NCI-H526 (cell line): Measurements from ENCODE around the gene TBX10.
"Not testable (repeated sequence)": the region's sequence is repeated elsewhere in the genome, so short reads cannot be mapped to it uniquely, and the experiment has no call there.

Experiments
- DNase-seq, 2 experiments: peaks; one replicate each; lab custom pipeline; 2025; lab: John Stamatoyannopoulos, UW

The TBX10 gene

DNA sequence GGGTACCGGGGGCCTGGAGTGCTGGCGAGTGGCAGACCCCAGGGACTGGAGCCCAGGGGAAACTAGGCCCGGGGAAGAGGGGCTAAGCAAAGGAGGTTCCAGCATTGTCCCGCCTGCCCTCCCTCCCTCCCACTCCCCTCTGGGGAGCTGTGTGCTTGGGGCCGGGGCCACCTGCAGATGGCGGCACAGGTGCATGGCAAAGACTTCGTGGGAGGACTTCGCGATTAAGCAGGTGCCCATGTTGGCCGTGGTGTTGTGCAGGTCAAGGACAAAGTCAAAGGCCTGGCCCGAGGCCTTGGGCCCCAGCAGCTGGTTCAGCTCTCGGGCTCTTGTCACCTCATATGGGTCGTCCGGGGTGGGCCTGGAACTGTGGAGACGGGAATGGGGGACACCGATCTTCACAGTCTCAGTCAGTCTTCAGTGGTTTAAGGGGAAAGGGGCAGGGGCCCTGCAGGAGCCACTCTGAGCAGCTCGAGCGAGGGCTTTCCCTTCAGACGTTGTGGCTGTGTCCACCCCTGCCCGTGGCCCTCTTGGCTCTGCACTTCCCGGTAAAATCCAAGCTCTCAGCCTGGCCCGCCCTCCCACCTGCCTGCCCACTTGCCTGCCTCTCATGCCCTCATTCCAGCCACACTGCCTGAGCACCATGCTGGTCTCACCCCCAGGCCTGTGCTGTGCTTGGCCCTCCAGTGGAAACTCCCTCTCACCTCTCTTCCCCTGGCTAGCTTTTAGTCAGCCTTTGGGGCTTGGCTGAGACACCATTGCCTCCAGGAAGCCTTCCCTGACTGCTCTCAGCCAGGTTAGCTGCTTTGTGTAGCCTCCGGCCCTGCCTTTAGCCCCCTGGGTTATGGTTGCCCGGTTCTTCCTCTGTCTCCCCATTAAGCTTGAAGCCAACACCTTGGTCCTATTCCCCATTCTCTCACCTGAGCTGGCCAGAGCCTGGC is 6.2 kb upstream of the TBX10 start:
- peak in 1 of 2 experiments; percentile 45 for DNase-seq

DNA sequence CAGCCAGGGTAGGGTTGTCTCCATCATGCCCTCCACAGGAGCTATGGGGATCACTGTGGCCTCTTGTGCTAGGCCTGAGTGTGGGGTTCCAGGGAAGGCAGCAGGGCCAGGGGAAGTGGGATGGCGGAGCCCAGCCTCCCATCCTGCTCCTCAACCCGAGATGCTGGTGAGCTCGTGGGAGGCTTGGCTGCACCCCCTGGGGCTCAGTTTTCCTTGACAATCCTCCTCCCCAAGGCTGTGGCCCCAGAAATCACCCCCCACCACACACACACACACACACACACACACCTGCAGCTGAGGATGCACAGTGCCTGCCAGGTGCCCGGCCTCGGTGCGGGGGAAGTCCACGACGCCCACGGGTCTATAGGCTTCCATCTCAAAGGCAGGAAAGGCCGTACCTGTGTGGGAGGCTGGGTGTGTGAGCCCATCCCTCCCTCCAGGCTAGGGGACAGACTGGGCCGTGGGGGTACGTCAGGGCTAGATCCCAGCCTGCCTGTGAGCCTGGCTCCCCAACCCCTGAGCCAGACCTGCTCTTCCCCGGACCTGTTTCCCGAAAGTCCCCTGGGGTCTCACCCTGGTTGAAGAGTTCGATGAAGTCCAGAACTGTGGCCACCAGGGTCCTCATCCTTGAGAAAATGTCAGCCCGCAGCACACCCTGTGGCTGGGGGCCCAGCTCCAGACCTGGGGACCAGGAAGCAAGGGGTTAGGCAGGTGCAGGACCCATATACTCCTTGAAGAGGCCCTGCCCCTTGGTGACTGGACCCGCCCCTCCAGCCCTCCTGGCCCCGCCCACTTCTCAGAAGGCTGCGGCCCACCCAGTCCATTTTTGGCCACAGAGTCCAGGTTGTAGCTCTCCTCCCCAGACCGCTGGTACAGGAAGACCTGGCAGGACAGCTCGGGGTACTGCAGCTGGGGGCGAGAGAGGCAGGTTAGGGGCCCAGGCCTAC is 5.2 kb upstream of the TBX10 start:
- DNase-seq, result no peak

DNA sequence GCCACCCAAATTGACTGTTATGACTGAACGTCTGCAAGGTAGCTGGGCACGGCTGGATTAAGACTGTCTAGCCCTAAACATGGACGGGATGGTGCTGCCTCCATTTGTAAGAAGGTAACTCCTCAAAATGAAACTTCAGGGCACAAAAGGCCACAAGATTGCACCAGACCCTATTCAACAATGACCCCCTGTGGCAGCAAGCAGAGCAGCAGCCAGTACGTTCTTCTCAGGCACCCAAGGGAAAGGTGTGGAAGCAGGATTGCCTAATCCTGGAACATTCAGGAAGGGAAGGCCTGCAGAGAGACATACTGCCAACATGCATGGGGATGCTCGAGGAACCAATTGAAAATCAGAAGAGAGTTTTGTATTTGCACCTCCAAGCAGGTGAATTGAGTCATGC is 4.5 kb upstream of the TBX10 start:
- peak in 1 of 2 experiments; percentile 43 for DNase-seq

DNA sequence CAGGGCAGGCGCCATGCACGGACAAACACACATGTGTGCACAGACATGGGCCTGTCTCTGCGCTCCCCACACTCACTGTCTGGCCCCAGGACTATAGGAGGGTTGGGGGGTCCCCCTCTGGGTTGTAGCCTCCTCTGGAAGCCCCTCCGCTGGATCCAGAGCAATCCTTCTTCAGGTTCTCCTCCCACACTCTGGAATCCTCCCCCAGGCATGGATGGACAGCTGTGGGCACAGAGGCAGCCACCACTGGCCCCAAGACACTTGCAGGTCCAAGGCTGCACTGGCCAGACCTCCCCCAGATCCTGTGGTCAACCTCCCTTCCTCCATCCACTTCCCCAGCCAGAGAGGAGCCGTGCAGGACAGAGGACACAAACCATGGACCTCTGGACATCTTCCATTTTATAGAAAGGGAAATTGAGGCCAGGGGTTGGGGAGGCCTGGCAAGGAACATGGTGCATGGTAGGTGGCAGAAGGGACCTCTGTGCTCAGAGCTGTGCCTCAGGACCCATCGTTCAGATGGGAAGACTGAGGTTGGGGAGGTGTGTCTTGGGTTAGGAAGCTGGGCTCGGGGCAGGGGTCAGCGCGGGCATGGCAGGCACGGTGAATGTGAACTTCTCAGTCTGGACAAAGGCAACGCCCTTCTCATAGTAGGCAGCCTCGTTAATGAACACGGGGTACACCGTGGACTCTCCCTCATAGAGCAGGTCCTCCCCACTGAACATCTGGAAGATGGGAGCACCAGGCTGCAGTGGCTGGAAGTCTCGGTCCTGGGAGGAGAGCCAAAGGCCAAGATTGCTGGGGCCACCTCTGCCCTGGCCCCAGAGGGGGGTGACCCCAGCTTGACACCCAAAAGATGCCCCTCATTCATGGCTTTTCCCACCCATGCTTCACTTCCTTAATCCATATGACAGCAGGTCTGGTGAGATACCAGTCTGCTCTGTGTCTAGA is 2.9 kb upstream of the TBX10 start:
- DNase-seq, result no peak

DNA sequence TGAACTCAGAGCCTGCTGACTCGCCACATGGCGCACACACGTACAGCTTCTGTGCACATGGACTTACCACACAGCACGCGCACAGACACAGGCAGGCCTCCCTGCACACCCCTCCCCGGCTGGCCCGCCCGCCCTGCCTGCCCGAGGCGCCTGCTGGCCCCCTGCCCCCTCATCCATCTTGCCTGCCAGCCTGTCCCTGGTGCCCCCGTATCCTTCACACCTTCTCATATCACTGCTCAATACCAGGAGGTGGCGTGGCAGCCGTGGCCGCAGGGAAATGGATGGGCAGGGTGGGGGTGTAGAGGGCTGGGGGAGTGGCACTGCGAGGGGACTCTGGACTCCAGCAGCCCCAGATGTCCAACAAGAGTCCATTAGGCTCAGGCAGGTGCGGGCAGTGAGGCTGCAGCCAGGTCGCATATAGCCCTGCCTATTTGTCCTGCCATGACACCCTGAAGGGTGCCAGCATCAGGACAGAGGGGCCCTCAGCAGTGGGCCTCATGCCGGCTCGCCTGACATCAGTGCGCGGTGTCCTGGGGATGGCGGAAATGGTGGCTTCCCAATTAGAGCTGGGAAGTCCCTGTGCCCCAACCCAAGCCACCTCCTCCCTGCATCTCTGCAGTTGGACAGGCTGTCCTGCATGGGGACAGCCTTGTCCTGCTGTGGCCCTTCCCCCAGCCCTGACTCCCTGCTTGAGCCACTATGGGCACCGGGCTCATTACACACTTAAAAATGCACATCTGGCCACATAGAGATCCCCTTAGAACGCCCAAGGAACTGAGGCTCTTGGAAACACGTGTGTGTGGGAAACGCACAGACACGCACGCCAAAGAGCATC is 2.0 kb upstream of the TBX10 start:
- no peak for DNase-seq

DNA sequence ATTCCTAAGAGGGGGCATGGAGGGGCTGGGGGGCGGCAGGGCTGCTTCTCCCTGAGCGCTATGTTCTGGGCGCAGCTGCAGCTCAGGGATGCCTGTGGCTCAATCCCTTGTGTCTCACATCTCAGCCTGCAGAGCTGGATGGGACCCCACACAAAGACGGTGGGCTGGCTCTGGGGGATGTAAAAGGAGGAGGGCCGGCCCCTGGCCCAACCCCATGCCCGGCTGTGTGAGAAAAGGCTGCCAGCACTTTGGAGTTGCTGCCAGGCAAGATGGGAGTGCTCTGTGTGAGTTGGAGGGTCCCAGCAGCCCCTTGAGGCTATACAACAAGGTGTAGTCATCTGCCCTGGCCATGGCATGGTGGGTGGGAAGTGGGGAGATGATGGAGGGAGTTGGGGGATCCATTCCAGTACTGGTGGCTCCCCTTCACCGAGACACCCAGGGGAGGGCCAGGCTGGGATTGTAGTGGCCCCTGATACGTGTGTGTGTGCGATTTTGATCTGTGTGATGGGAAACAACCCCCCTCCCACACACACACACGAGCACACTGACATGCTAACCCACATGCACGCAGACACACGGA is 1.3 kb upstream of the TBX10 start:
- no peak for DNase-seq

DNA sequence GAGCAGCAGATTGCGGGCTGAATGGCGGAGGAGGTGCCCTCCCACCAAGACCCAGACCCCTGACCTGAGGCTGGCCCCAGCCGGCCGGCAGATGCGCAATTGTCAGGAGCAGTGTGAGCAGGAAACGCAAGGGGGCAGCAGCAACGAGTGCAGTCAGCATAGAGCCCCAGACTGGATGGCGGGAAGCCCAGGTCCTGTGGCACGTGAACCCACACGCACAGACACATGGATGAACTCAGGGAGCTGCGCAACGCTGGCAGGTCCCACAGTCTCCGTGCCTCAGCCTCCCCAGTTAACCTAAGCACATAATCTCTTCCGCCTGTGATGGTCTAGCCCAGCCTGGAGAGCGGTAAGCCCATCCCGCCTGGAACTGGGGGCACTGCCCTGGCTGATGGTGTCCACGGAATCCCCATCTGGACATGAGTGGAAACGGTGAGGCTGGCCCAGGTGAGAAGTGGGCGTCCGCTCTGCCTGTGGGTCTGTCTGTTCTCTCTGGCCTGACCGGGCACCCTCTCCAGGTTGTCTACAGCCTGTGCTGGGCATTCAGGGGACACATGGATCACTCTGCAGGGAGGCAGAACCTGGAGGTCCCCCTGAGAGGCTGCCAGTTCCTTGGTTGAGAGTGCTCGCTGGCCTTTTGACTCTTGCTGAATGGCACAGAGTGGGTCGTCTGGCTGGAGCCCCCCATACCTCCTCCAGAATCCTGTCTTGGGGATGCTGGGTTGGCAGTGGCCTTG is 626 bp upstream of the TBX10 start:
- DNase-seq, result peak; percentile 31 to 87

DNA sequence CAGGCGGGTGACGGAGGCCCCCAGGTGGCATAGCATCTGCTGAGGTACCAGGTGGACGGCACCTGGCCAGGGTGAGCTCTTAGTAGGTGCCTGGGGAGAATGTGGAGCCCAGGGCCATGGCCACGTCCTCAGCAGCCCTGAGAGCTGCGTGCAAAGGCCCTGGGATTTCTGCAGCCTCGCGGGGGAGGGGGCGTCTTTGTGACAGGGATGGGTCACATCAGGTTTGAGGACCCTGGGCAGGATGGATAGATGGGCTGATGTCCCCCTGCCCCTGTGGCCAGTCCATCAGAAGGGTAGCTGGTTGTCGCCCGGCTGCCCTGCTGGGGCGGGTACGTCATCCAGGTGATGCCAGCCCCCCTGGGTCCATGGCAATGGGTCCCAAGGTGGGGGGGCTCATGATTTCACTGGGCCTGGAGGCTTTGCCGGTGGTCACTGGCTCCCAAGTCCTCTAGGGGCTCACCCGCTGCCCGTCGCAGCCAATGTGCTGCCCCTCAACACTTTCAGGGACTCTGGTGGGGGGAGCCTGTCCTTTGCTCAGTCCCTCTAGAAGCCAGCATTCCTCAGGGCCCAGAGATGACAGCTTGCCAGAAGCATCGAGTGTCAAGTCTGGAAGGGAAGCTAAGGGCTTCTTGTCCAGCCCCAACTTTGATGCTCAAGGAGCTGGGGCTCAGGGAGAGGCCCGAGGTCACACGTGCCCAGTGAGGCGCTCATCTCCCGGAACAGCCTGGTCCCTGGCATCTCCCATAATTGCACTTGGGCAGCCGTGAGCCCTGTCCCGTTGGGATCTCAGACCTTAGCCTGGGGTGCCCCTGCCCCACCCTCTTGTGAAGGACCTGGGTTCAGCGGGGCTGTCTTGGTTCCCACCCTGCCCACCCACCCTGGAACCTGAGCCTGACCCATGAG is 777 bp downstream of the TBX10 start:
- DNase-seq, result no peak

DNA sequence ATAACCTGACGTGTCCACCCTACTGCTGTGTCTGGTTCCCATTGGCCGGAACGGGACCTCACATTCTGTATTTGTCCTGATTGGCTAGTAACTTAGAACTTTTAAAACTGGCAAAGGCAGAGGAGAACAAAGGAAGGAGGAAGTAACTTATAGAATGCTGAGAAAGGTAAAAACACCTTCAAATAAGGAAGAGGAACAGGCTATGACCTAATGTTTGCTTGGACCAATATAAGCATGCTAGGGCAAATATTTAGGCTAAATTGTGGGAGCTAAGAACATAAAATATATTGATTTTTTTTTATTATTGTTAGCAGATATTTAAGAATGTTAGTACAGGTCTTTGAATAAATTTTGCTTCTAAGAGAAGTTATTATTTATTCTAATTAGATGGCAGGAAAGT is 2.1 kb downstream of the TBX10 start:
- DNase-seq, result not testable (repeated sequence)

DNA sequence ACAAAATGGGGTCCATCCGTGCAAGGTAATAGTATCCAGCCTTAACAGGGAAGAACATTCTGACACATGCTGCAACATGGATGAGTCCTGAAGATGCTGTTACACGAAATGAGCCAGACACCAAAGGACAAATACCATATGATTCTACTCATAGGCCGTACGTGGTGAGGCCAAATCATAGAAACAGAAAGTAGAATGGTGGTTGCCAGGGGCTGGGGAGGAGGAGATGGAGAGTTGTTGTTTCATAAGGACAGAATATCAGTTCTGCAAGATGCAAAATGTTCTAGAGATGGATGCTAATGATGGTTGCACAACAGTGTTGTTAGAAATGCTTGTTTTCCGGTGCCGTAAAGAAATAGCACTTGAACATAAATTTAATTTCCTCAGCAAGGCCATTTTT is 2.6 kb downstream of the TBX10 start:
- no peak for DNase-seq

DNA sequence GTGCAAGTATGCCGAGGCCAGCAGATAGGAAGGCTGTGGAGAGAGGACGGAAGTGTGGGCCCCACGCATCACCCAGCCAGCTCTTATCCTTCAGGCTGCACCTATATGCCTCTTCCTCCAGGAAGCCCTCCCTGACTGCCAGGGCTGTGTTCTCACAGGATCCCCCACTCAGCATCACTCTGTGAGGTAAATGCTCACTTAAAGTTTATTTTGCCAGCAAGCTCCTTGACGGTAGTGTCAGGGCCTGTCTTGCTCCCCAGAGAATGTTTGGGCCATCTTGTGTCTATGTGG is 4.4 kb downstream of the TBX10 start:
- DNase-seq, result no peak

DNA sequence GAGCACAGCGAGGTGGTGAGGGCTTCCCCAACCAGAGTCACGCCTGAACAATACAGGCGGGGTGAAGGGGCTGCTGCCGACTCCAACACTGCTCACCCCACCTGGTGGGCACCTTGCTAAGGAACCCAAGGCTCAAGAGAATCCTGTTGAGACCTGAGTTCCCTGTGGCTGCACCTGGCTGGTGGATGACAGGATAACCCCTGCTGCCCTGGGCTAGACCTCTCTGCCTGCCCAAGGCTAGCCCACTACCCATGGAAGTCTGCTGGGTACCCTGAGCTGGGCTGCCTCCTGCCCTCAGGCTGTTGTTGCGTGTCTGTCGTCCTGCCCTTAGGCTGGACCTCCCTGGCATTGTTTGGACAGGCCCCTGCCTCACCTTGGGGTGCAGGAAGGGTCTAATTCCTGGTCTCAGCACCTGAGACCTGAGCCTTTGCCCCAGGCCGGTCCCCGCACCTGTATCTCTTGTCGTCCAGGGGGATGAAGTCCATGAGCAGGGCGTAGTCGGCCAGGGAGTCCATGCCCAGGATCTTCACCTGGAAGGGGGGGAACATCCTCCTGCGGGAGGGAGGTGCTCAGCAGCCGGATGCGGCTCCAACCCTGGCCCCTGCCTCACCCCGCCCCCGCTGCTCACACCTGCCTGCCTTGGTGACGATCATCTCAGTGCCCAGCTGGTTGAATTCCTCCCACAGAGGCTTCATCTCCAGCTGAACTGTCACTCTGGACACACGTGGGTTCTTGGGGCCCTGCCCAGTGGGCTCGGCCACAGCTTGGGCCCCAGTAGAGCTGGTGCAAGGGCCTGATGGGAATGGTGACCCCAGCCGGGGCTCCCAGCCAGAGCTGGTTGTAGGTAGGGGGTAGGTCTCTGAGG is 5.0 kb downstream of the TBX10 start:
- peak in 1 of 2 experiments; percentile 48 for DNase-seq

DNA sequence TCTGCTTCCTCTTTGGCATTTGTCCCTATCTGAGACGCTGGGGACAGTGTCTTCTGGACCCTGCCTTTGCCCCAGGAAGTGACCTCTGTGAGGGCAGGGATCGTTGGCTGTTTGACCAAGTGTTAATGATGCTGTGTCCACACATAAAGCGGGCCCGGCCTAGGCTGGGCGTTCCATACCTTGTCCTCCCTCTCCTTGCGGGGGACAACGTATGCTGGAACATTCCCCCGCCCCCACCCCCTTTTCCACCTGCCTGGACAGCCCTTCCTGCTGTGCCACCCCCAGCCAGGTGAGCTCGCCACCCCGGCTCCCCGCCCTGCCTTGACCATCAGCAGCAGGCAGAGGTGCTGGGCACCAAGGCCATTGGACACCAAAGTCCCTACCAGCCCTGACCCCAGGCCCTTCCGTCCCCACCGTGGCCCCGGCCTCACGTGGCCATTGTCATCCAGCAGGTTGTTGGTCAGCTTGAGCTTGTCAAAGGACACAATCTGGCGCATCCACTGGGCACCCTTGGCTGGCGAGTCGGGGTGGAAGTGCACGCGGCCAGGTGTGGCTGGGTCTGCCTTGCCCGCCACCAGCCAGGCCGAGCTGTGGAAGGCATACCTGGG is 5.7 kb downstream of the TBX10 start:
- DNase-seq, result no peak

DNA sequence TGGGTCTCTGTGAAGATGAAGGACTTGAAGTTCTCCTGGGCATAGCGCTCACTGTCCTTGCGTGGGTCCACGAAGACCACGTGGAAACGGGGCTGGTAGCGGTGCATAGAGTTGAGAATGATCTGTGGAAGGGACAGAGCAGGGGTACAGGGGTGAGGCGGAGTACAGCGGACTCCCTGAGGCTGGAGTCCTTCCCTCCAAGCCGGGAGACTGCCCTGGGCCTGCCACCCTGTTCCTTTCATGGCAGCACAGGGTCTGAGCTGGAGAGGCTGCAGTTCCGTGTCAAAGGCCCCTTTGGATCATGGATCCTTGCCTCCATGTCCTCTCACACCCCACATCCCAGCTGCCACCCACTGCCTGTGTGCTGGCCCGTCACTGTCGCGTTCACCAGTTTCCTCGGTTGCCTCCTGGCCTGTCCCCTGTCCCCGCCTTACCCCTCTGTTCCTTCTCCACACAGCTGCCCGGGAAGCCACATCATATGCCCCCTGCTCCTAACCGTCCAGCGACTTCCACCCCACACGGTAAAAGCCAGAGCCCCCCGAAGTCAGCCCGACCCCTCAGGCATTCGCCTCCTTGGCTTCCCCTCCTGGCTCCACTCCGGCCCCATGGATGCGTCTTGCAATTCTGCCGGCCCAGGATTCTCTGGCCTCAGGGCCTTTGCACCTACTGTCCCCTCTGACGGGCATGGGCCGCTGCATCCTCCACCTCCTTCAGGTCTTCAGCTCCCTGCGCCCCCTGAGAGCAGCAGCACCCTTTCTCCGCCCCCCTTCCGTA is 6.4 kb downstream of the TBX10 start:
- DNase-seq, result no peak

DNA sequence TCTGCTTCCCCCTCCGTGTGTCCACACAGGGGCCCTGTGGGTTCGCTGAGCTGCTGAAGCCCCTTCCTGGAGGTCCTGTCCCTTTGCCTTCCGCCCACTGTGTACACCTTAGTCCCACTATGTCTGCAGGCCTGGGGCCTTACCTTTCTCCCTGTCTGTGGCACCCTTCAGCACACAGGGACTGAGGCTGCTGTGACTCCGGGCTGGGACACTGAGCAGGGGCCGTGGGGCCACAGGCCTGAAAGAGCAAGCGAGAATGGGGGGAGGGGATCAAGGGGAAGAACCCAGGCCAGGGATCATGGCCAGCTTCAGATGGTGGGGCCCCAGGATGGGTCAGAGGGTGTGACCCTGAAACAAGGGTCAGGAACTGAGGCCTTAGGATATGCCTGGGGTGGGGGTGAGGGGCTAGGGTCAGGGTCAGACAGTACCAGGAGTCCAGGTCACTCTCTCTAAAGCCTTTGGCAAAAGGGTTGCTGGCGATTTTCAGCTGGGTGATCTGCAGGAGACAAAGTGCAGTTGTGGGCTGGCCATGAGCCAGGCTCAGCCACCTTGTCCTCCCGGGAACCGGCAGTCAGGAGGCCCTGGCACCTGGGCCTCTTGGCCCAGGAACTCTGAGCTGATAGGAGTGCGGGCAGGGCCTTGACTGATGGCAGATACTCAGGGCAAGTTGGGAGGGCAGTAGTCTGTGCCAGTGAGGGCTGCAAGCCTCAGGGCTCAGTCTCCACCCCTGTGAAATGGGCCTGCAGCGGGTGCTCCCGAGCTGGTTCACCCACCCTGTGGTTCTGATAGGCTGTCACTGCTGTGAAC is 7.2 kb downstream of the TBX10 start:
- no peak for DNase-seq

DNA sequence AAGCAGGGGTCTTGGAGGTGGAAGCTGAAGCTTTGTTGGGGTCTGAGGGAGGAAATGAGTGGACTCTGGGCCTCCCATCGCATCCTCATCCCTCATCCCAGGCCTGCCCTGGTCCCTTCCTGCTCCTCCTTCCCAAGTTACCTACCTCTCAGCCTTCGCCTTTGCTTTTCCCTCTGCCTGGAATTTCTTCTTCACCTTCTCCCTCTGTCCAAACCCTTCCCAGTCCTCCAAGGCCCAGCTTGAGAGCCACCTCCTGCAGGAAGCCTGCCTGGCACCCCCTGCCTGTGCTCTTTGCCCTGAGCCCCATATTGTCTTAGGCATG is 7.7 kb downstream of the TBX10 start:
- no peak for DNase-seq
